Lung (tissue), 12 donors: ENCODE results near the gene LTBP1. TPM values are rescaled to one million over a fixed set of nuclear protein-coding genes. Genes with fewer than 3 reads are reported as not detected.

Experiments
- ATAC-seq: fragments of 200-7000 bp; cut with Tn5 transposase; one replicate; pipeline ENCODE4 v1.9.1; 2020; ENCODE audit warnings: moderate number of reproducible peaks; ENCODE audit not compliant: insufficient read depth, low FRiP score
- DNase-seq, 3 donors: peaks; one replicate each; pipeline ENCODE4 v3.0.0-alpha.2; 2013 to 2017
- H3K27ac ChIP-seq, 2 donors: one replicate each; pipeline ENCODE4 v1.5.1; 2013; ENCODE audit warnings: mild to moderate bottlenecking in 2 of 2, moderate library complexity in 2 of 2, control low read depth in 1 of 2, inconsistent platforms in 1 of 2, low read depth in 1 of 2, low read length in 1 of 2
- H3K27me3 ChIP-seq, 3 donors: one replicate each; pipeline ENCODE4 v1.5.1; 2013; ENCODE audit warnings: low read length in 2 of 3; ENCODE audit not compliant: control insufficient read depth in 3 of 3, insufficient read depth in 3 of 3
- H3K36me3 ChIP-seq, 4 donors: one replicate each; pipeline ENCODE4 v1.5.1; 2013; ENCODE audit warnings: low read length in 4 of 4, mild to moderate bottlenecking in 1 of 4, moderate library complexity in 1 of 4; ENCODE audit not compliant: control insufficient read depth in 4 of 4, insufficient read depth in 4 of 4
- H3K4me1 ChIP-seq, 5 donors: one replicate each; pipeline ENCODE4 v1.5.1; 2013; ENCODE audit warnings: low read length in 5 of 5, mild to moderate bottlenecking in 2 of 5, moderate library complexity in 1 of 5; ENCODE audit not compliant: control insufficient read depth in 5 of 5, insufficient read depth in 5 of 5
- H3K4me3 ChIP-seq: one replicate; pipeline ENCODE4 v1.5.1; 2013; ENCODE audit warnings: mild to moderate bottlenecking, control low read depth, moderate library complexity
- H3K9ac ChIP-seq, 2 donors: one replicate each; pipeline ENCODE4 v1.5.1; 2013; ENCODE audit warnings: low read length in 2 of 2, control low read depth in 1 of 2; ENCODE audit not compliant: insufficient read depth in 1 of 2
- H3K9me3 ChIP-seq, 4 donors: one replicate each; pipeline ENCODE4 v1.5.1; 2013; ENCODE audit warnings: low read length in 3 of 4, mild to moderate bottlenecking in 1 of 4, moderate library complexity in 1 of 4; ENCODE audit not compliant: control insufficient read depth in 4 of 4, insufficient read depth in 3 of 4
- CTCF ChIP-seq: IDR thresholded peaks from 2 replicates; pipeline ENCODE4 v1.5.1; 2012; ENCODE audit warnings: mild to moderate bottlenecking; ENCODE audit errors: control extremely low read depth, extremely low read depth
- WGBS, 2 donors: extraction: QIAGEN DNeasy Blood & Tissue Kit; methylation state at CpG; one replicate each; pipeline ENCODE4 v1.1.7; 2013; 5-methylcytosine and 5-hydroxymethylcytosine counted together
- polyA plus RNA-seq, 2 donors: library from polyadenylated mRNA; stranded (reverse); fragments of 200-250 nt; gene quantifications; one replicate each; pipeline ENCODE4 v1.2.1, GENCODE V29; 2013
- total RNA-seq, 2 donors: library from RNA; depleted of rRNA in 1 of 2; stranded (reverse); fragments of >200 nt in 1 of 2; gene quantifications; one replicate each; pipeline ENCODE4 v1.2.1, GENCODE V29; 2014 to 2021
- donor health status: control.
- donor health status: control.
- donor health status: Bipolar disorder and iron deficiency.
- donor health status: healthy.
- donor health status: DM: yes; HTN: yes; CAD: no.

The LTBP1 gene
- total and polyA plus RNA-seq, 4 donors = 8.8 to 57.4 (median 28.6) TPM

GRCh38 chr2:33077844-33078243 lies 131.1 kb downstream of the LTBP1 start:
- no peak overlapping the region for H3K9ac ChIP-seq
- no peaks in the 10 kb centered on the region for H3K9me3 ChIP-seq
- peaks cover 0 to 7% (median 0%) of the 10 kb centered on the region in 5 donors for H3K4me1 ChIP-seq
- H3K36me3 ChIP-seq = no peaks in the 10 kb centered on the region
- 22 to 57% methylated on average over 4 of the region's 4 CpGs for WGBS, 2 donors
- peaks cover 0 to 2% (median 0%) of the 10 kb centered on the region in 3 donors for H3K27me3 ChIP-seq
- ATAC-seq (no peak), DNase-seq (no peak)
- TF ChIP-seq CTCF = no peak
- no peak overlapping the region for H3K4me3 ChIP-seq
- H3K27ac ChIP-seq = no peak overlapping the region

GRCh38 chr2:33081691-33082090 lies 134.9 kb downstream of the LTBP1 start:
- H3K36me3 ChIP-seq = no peaks in the 10 kb centered on the region
- no peak overlapping the region for H3K27ac ChIP-seq
- DNase-seq (no peak), ATAC-seq (no peak)
- H3K4me3 ChIP-seq = no peak overlapping the region
- TF ChIP-seq CTCF = no peak
- peaks cover 3 to 23% (median 7%) of the 10 kb centered on the region in 5 donors for H3K4me1 ChIP-seq
- H3K9me3 ChIP-seq = no peaks in the 10 kb centered on the region
- H3K27me3 ChIP-seq = peaks cover 0 to 2% (median 0%) of the 10 kb centered on the region in 3 donors
- H3K9ac ChIP-seq = no peak overlapping the region
- 52 to 58% methylated on average over 7 of the region's 7 CpGs for WGBS, 2 donors

- ATAC-seq = no peak
- H3K9ac ChIP-seq = no peak overlapping the region
- H3K36me3 ChIP-seq = no peaks in the 10 kb centered on the region
- H3K27ac ChIP-seq = no peak overlapping the region
- WGBS, 2 donors = 42 to 53% methylated on average over 6 of the region's 6 CpGs
- DNase-seq = no peak
- H3K4me1 ChIP-seq = peaks cover 3 to 23% (median 10%) of the 10 kb centered on the region in 5 donors
- peaks cover 0 to 2% (median 0%) of the 10 kb centered on the region in 3 donors for H3K27me3 ChIP-seq
- no peak overlapping the region for H3K4me3 ChIP-seq
- no peak for TF ChIP-seq CTCF
- no peaks in the 10 kb centered on the region for H3K9me3 ChIP-seq
Measured at GRCh38 chr2:33083699-33084387, 137.1 kb downstream of the LTBP1 start.

GRCh38 chr2:33084433-33084832 lies 137.7 kb downstream of the LTBP1 start:
- DNase-seq (no peak), ATAC-seq (no peak)
- Histone ChIP-seq H3K4me3 (no peak overlapping the region), H3K9ac (no peak overlapping the region), H3K27me3 (peaks cover 0 to 2% (median 0%) of the 10 kb centered on the region in 3 donors), H3K27ac (no peak overlapping the region), H3K36me3 (no peaks in the 10 kb centered on the region), H3K9me3 (no peaks in the 10 kb centered on the region), H3K4me1 (peaks cover 3 to 23% (median 10%) of the 10 kb centered on the region in 5 donors)
- no peak for TF ChIP-seq CTCF
- 54 to 60% methylated on average over 7 of the region's 7 CpGs for WGBS, 2 donors
